Glutamatergic neuron (in vitro differentiated cells): ENCODE data around the gene FOXJ2. TPM values are rescaled to one million over a fixed set of nuclear protein-coding genes. Genes with fewer than 3 reads are reported as not detected.

Experiments used
- DNase-seq: peaks from one replicate; pipeline ENCODE4 v3.0.0; 2022
- H3K27ac Mint-ChIP-seq: one replicate; pipeline ENCODE4 v1.8.0; 2020; ENCODE audit warnings: mild to moderate bottlenecking, mixed read lengths, inconsistent platforms; ENCODE audit not compliant: unreplicated experiment
- H3K27me3 Mint-ChIP-seq: one replicate; pipeline ENCODE4 v1.8.0; 2020; ENCODE audit warnings: mild to moderate bottlenecking, moderate library complexity, mixed read lengths, inconsistent platforms; ENCODE audit not compliant: unreplicated experiment
- H3K36me3 Mint-ChIP-seq: one replicate; pipeline ENCODE4 v1.8.0; 2020; ENCODE audit warnings: mild to moderate bottlenecking, mixed read lengths, inconsistent platforms; ENCODE audit not compliant: unreplicated experiment
- H3K4me1 Mint-ChIP-seq: one replicate; pipeline ENCODE4 v1.8.0; 2020; ENCODE audit warnings: mild to moderate bottlenecking, low read depth, mixed read lengths, inconsistent platforms; ENCODE audit not compliant: unreplicated experiment
- H3K4me3 Mint-ChIP-seq: one replicate; pipeline ENCODE4 v1.8.0; 2020; ENCODE audit warnings: mild to moderate bottlenecking, mixed read lengths, inconsistent platforms; ENCODE audit not compliant: unreplicated experiment
- H3K9me3 Mint-ChIP-seq: one replicate; pipeline ENCODE4 v1.8.0; 2020; ENCODE audit warnings: mild to moderate bottlenecking, moderate library complexity, mixed read lengths, inconsistent platforms; ENCODE audit not compliant: unreplicated experiment
- total RNA-seq: library from RNA; stranded (reverse); fragmentation: NEBNext Ultra II Directional; extraction: Animal tissue kit (Norgen Biotek cat#: 25700); gene quantifications from one replicate; pipeline ENCODE4 v1.2.1, GENCODE V29; 2021; ENCODE audit not compliant: unreplicated experiment
- TF ChIP-seq, protein P1 (sequence below): fragments of 200-600 bp; sonication (generic); IDR thresholded peaks from one replicate; pipeline ENCODE4 v1.5.0; 2021; ENCODE audit not compliant: partially characterized antibody, unreplicated experiment

FOXJ2 gene
- total RNA-seq, 1 donor from 2014 or later: 8.3 TPM

GRCh38 chr12:8045952-8046944, 13.7 kb downstream of the FOXJ2 start:
- Mint-ChIP-seq H3K4me3 (no peak overlapping the region), H3K27ac (no peak overlapping the region), H3K36me3 (no peaks in the 10 kb centered on the region), H3K4me1 (no peaks in the 10 kb centered on the region), H3K9me3 (peaks cover 3% of the 10 kb centered on the region), H3K27me3 (no peaks in the 10 kb centered on the region)
- TF ChIP-seq, protein P1, sequence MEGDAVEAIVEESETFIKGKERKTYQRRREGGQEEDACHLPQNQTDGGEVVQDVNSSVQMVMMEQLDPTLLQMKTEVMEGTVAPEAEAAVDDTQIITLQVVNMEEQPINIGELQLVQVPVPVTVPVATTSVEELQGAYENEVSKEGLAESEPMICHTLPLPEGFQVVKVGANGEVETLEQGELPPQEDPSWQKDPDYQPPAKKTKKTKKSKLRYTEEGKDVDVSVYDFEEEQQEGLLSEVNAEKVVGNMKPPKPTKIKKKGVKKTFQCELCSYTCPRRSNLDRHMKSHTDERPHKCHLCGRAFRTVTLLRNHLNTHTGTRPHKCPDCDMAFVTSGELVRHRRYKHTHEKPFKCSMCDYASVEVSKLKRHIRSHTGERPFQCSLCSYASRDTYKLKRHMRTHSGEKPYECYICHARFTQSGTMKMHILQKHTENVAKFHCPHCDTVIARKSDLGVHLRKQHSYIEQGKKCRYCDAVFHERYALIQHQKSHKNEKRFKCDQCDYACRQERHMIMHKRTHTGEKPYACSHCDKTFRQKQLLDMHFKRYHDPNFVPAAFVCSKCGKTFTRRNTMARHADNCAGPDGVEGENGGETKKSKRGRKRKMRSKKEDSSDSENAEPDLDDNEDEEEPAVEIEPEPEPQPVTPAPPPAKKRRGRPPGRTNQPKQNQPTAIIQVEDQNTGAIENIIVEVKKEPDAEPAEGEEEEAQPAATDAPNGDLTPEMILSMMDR: peak; percentile 86
- DNase-seq: peak; percentile 87

- Mint-ChIP-seq H3K4me3 (no peak overlapping the region), H3K36me3 (no peaks in the 10 kb centered on the region)
Observed at GRCh38 chr12:8047842-8048241, 15.3 kb downstream of the FOXJ2 start.

GRCh38 chr12:8048906-8049305, 16.4 kb downstream of the FOXJ2 start:
- H3K9me3 Mint-ChIP-seq: peaks cover 5% of the 10 kb centered on the region
- H3K27me3 Mint-ChIP-seq: no peaks in the 10 kb centered on the region
- H3K4me3 Mint-ChIP-seq: no peak overlapping the region
- TF ChIP-seq, protein P1: no peak
- peaks cover 3% of the 10 kb centered on the region for H3K4me1 Mint-ChIP-seq
- DNase-seq: no peak
- H3K27ac Mint-ChIP-seq: no peak overlapping the region
- H3K36me3 Mint-ChIP-seq: no peaks in the 10 kb centered on the region

More at GRCh38 chr12:8047842-8048241, 15.3 kb downstream of the FOXJ2 start:
- peaks cover 5% of the 10 kb centered on the region for H3K9me3 Mint-ChIP-seq
- DNase-seq: no peak
- peaks cover 3% of the 10 kb centered on the region for H3K4me1 Mint-ChIP-seq
- H3K27ac Mint-ChIP-seq: no peak overlapping the region
- TF ChIP-seq, protein P1: no peak
- no peaks in the 10 kb centered on the region for H3K27me3 Mint-ChIP-seq

GRCh38 chr12:8050600-8051250, 18.2 kb downstream of the FOXJ2 start:
- no peak for DNase-seq
- Mint-ChIP-seq H3K36me3 (no peaks in the 10 kb centered on the region), H3K4me3 (no peak overlapping the region), H3K27me3 (no peaks in the 10 kb centered on the region), H3K9me3 (peaks cover 3% of the 10 kb centered on the region), H3K27ac (no peak overlapping the region), H3K4me1 (peaks cover 3% of the 10 kb centered on the region)
- TF ChIP-seq, protein P1: no peak

- H3K4me3 Mint-ChIP-seq: no peak overlapping the region
- no peak for DNase-seq
- TF ChIP-seq, protein P1: no peak
- no peak overlapping the region for H3K27ac Mint-ChIP-seq
- peaks cover 2% of the 10 kb centered on the region for H3K27me3 Mint-ChIP-seq
- peaks cover 3% of the 10 kb centered on the region for H3K4me1 Mint-ChIP-seq
- peaks cover 3% of the 10 kb centered on the region for H3K9me3 Mint-ChIP-seq
- H3K36me3 Mint-ChIP-seq: no peaks in the 10 kb centered on the region
Observed at GRCh38 chr12:8052679-8053078, 20.2 kb downstream of the FOXJ2 start.
